Right hindlimb (tissue), 1 donor: ENCODE data around the gene BRD2.

ENCODE experiments used
- DNase-seq: peaks from one replicate; pipeline ENCODE4 v3.0.0-alpha.2; 2018

The BRD2 gene

GRCh38 chr6:32950010-32950409 is 18.4 kb upstream of the BRD2 start:
- no peak for DNase-seq

GRCh38 chr6:32950449-32950848 is 17.9 kb upstream of the BRD2 start:
- DNase-seq, result no peak

DNA sequence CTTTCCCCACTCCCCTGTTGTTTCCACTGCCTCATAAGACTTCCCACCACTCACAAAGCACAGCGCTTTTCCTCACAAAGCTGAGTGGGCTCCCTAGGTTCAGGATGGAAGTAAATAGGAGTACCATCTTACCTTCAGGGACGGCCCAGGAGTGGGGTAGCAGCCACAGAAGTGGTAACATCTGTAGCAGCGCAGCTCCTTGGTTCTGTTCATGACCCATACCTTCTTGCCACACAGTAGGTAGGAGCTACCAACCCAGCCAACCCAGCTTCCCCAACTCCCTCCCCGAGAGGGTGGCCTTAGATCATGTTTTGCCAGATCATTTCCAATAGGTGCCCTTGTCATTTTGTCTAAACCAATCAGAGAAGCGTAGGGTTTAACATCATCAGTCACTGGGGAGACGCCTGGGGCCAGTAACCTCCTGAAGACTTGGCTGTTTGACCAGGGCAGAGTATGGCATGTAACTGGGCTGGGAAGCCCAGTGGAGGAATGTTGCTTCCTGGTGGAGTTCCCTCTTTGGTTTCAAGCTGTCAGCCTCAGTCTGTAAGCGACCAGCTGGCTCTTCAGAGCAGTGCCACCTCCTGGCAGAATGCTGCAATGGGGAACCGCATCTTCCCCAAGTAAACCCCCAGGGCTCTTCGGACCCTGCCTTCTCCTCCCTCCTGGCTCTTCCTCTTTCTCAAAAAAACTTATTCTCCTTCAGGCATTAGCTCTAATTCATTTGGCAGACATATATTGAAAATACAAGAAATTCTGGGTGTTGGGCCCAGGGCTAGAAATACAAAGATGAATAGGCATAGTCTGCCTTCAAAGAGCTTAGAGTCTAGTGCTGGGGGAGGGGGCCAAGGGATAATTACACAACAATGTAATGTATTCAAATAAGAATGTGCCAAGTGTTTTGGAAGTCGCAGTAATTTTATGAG is 15.3 kb upstream of the BRD2 start, which contains the start of gene HLA-DMA:
Gene HLA-DMA (minus strand): TSS at position 281 of the 923 bp plus-strand sequence. CDS start 61 bp downstream, at position 220.
- DNase-seq, result peak; percentile 72

- no peak for DNase-seq
Observed at GRCh38 chr6:32953775-32954174, 14.6 kb upstream of the BRD2 start.

GRCh38 chr6:32954267-32954666 is 14.1 kb upstream of the BRD2 start:
- no peak for DNase-seq

DNA sequence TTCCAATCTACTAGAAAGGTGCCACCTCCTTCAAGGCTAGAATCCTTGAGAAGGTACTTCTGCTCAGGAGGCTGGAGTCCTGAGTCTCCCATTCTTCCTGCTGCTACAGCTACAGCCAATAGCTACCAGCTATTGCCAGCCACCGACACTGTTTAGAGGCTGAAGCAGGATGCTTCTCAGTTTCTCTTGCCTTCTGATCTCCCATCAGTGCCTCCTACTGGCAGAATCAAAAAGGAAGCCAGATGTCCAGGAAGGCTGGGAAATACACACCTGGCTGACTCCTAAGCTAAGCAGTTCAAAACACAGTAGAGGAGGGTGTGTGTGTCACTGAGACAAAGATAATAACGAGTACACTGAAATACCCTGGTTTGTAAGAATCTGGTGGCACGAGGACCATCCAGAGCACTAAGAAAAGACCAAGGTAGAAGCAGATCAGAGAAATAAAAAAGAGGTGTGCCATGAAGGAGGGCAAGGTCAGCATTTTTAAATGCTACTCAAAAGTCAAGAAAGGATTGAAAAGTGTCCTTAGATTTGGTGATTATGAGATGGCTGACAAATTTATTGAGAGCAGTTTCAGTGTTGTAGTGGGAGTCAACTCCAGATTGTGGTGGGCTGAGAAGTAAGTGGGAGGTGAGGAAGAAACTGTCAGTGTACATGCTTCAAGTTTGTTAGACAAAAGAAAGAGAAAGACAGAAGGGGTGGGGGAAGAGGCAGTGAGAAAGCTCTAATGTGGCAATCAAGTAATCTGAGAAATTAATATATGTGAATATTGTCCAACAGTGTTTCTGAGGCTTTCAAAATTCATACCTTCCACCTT is 13.2 kb upstream of the BRD2 start:
- DNase-seq, result no peak

- DNase-seq, result no peak
Observed at GRCh38 chr6:32956176-32956575, 12.2 kb upstream of the BRD2 start.

- DNase-seq, result no peak
Observed at GRCh38 chr6:32960563-32960962, 7.8 kb upstream of the BRD2 start.

- DNase-seq, result no peak
Observed at GRCh38 chr6:32962213-32962826, 6.1 kb upstream of the BRD2 start.

- DNase-seq, result no peak
Observed at GRCh38 chr6:32963866-32964265, 4.5 kb upstream of the BRD2 start.

- DNase-seq, result no peak
Observed at GRCh38 chr6:32964776-32965175, 3.6 kb upstream of the BRD2 start.

- DNase-seq, result no peak
Observed at GRCh38 chr6:32967151-32968091, 973 bp upstream of the BRD2 start.

GRCh38 chr6:32968867-32969684 is 682 bp downstream of the BRD2 start:
- peak; percentile 88 for DNase-seq

- DNase-seq, result peak; percentile 91
Observed at GRCh38 chr6:32969685-32970412, 1.5 kb downstream of the BRD2 start.

DNA sequence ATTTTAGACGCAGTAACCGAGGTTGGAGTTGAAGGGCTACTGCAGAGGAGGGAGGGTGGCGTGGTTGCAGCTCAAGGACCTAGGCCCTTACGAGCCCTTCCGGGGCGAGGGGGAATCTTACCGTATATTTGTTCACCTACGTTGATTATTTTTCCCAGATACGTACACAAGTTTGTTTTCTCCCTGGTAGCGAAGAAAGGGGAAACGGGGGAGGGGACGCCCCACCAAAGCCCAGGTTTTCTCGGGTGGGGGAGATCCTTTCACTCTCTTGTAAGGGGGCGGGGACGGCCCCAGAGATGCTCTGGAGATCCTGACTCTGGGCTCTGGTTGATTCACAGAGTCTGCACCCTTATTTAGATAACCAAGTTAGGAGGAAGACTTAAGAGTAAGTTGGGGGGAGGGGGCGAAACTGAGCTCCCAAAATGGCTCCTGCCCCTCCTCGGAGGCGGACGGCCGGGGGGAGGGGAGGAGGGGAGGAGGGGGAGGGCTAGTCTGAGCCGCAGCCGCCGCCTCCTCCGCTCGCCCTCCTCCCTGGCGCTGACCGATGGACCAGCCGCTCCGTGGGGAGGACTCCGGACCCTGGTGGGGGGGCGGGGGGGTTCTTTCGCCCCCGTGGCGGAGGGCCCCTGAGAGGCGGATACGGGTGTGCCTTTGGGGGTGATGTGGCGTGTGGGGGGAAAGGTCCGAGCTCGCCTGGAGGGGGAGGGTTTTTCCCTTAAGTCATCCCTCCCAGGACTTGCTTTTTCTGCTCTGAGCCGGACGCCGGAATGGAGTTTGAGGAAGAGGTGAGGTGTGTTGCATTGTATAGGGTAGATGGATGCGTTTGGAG is 2.2 kb downstream of the BRD2 start:
- peak; percentile 95 for DNase-seq

DNA sequence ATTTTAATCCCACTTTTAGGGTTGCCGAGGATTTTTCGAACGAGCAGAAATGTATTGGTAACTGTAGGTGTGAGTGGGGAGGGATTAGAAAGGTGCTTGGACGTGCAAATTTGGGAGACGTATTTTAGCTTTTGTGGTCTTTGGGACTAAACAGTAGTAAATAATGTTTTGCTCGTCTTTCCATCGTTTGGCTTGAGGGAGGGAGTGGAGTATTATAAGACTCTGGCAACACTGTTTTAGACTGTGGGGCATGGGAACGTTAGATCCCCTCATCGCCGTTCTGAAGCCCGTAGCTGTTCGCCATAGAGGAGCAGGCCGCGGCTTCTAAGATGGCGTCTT is 2.8 kb downstream of the BRD2 start:
- DNase-seq, result no peak

DNA sequence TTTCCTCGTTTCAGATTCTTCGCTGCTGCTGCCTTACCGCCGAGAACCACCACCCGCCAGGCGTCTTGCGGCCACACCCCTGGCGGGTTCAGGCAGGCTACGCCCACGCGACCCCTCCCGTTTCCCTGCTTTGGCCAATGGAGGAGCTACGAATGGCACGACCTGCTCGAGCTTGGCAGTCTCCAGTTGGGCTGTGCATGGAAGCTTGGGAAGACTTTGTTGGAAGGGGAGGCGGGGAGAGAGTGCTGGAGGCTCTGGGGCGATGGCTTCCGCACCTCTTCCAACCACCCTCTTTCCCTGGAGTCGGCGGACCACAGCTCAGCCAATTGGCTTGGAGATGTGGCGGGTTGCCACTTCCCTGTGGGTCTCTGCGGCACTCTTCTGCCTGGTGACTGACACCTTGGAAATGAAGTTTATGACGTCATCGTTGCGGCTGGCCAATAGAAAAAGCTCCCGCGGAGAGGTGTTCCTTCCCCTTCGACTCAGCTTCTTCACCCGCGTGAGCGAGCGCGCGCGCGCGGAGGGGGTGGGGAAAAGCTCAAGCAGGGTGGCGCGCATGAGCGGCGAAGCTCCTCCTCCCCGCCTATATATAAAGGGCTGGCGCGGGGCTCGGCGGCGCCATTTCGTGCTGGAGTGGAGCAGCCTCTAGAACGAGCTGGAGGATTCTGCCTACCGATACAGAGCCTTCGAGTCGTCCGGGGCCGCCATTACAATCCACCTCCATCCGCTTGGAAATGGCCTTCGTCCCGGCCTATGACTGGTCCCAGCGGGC is 3.4 kb downstream of the BRD2 start:
- peak; percentile 100 for DNase-seq

- DNase-seq, result no peak
Observed at GRCh38 chr6:32972353-32973143, 4.2 kb downstream of the BRD2 start.
